Progenitor cell of endocrine pancreas (in vitro differentiated cells): ENCODE measurements around the gene CHRNA4. TPM values are rescaled to one million over a fixed set of nuclear protein-coding genes. Genes with fewer than 3 reads are reported as not detected.

Experiments
- DNase-seq: peaks from one replicate; pipeline ENCODE4 v3.0.0; 2021; ENCODE audit warnings: low spot score; ENCODE audit not compliant: unreplicated experiment
- H3K27ac Mint-ChIP-seq: 2 replicates; pipeline ENCODE4 v1.8.0; 2021; ENCODE audit warnings: mild to moderate bottlenecking, moderate library complexity, mixed read lengths
- H3K27me3 Mint-ChIP-seq: 2 replicates; pipeline ENCODE4 v1.8.0; 2021; ENCODE audit warnings: mixed read lengths
- H3K36me3 Mint-ChIP-seq: 2 replicates; pipeline ENCODE4 v1.8.0; 2022; ENCODE audit warnings: mixed read lengths; ENCODE audit not compliant: insufficient read depth
- H3K4me1 Mint-ChIP-seq: 2 replicates; pipeline ENCODE4 v1.8.0; 2021; ENCODE audit warnings: low read depth, mixed read lengths
- H3K4me3 Mint-ChIP-seq: 2 replicates; pipeline ENCODE4 v1.8.0; 2021; ENCODE audit warnings: low read depth, mild to moderate bottlenecking, moderate library complexity, mixed read lengths
- H3K9me3 Mint-ChIP-seq: 2 replicates; pipeline ENCODE4 v1.8.0; 2021; ENCODE audit warnings: low read depth, mixed read lengths
- total RNA-seq: library from RNA; stranded (reverse); gene quantifications from 2 replicates; pipeline ENCODE4 v1.2.1, GENCODE V29; 2021
- TF ChIP-seq, protein P1 (sequence below): fragments of 200-600 bp; sonication (generic); IDR thresholded peaks from one replicate; pipeline ENCODE4 v1.5.0; 2021; ENCODE audit warnings: antibody characterized with exemption, mild to moderate bottlenecking; ENCODE audit not compliant: unreplicated experiment

The CHRNA4 gene
- total RNA-seq, 1 donor from 2014 or later, result 0.43 TPM

DNA sequence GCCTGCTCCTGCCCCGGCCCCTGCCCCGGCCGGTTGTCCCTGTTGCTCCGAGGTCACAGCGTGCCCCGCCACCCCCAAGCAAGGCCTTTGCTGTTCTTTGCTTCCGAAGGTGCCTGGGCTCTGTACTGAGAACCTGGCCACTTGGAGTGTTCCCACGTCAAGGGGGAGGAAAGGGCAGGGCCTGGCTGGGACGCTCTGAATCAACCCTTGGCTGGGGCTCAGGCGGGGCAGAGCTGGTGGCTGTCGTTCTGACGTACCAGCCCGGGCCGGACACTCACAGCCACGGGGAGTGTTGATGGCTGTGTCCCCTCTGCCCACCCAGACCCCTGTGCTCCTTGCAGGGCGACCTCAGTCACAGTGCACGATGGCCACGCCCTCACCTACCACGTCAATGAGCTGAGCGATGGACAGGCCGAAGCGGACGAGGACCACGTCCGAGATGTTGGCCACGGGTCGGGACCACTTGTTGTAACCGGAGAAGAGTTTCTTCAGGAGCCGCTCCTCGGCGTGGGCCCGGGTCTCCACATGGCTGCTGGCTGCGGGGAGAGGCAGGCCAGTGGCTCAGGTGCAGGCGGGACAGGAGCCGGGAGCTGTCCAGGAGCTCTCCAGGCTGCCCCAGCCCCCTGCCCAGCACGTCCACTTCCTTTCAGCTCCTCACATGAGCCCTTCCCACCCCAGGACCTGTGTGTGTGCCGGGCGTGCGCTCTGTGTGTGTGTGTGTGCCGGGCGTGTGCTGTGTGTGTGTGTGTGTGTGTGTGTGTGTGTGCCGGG, 1.8 kb downstream of the CHRNA4 start:
- H3K9me3 Mint-ChIP-seq, result no peaks in the 10 kb centered on the region
- DNase-seq, result no peak
- no peak overlapping the region for H3K27ac Mint-ChIP-seq
- H3K36me3 Mint-ChIP-seq, result no peaks in the 10 kb centered on the region
- peaks cover 20% of the 10 kb centered on the region for H3K27me3 Mint-ChIP-seq
- H3K4me3 Mint-ChIP-seq, result no peak overlapping the region
- H3K4me1 Mint-ChIP-seq, result peaks cover 8% of the 10 kb centered on the region
- TF ChIP-seq, protein P1, sequence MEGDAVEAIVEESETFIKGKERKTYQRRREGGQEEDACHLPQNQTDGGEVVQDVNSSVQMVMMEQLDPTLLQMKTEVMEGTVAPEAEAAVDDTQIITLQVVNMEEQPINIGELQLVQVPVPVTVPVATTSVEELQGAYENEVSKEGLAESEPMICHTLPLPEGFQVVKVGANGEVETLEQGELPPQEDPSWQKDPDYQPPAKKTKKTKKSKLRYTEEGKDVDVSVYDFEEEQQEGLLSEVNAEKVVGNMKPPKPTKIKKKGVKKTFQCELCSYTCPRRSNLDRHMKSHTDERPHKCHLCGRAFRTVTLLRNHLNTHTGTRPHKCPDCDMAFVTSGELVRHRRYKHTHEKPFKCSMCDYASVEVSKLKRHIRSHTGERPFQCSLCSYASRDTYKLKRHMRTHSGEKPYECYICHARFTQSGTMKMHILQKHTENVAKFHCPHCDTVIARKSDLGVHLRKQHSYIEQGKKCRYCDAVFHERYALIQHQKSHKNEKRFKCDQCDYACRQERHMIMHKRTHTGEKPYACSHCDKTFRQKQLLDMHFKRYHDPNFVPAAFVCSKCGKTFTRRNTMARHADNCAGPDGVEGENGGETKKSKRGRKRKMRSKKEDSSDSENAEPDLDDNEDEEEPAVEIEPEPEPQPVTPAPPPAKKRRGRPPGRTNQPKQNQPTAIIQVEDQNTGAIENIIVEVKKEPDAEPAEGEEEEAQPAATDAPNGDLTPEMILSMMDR, result no peak

DNA sequence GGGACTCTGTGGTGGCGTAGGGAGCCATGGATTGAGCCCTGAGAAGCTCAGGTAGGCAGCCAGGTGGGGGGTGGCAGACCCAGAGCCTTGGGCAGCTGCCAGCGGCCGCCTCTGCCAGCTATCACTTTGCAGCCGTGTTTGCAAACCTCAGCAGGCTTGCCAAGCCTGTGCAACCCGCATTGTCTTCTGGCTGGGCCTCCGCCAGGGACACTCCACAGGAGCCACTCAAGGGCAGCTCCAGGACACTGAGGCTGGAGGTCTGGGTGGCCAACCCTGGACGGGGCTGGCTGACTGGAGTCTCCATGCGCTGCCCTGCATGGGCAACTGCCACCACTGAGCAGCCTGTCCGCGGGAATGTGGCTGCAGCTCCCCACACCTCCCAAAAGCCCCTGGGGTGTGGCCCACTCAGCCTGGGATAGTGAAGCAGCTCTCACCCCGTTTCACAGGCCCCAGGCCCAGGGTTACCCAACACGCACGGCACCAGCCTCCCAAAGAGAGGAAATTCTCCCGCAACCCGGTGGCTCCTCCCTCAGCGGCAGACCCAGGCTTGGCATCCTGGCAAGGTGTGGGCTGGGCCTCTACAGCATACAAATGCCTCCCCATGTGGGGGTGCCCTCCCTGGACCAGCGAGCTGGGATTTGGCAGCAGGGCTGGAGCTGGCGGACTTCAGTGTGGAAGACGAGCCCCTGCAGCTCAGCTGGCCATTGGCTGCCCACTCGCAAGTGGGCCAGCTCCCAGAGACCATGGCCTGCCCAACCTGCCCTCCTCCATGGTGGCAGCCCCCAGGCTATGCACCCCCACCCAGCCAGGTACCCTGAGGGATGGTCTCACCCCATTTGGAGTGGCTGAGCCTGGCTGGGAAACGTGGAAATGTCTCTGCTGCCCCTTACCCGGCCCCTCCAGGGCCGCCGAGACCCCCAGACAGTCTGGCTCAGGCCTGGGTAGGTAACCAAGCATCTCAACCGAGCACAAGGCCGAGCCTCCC, 2.9 kb downstream of the CHRNA4 start:
- H3K9me3 Mint-ChIP-seq, result no peaks in the 10 kb centered on the region
- TF ChIP-seq, protein P1, result no peak
- no peaks in the 10 kb centered on the region for H3K36me3 Mint-ChIP-seq
- DNase-seq, result no peak
- no peak overlapping the region for H3K4me3 Mint-ChIP-seq
- no peak overlapping the region for H3K27ac Mint-ChIP-seq
- peaks cover 8% of the 10 kb centered on the region for H3K4me1 Mint-ChIP-seq
- H3K27me3 Mint-ChIP-seq, result peaks cover 20% of the 10 kb centered on the region

DNA sequence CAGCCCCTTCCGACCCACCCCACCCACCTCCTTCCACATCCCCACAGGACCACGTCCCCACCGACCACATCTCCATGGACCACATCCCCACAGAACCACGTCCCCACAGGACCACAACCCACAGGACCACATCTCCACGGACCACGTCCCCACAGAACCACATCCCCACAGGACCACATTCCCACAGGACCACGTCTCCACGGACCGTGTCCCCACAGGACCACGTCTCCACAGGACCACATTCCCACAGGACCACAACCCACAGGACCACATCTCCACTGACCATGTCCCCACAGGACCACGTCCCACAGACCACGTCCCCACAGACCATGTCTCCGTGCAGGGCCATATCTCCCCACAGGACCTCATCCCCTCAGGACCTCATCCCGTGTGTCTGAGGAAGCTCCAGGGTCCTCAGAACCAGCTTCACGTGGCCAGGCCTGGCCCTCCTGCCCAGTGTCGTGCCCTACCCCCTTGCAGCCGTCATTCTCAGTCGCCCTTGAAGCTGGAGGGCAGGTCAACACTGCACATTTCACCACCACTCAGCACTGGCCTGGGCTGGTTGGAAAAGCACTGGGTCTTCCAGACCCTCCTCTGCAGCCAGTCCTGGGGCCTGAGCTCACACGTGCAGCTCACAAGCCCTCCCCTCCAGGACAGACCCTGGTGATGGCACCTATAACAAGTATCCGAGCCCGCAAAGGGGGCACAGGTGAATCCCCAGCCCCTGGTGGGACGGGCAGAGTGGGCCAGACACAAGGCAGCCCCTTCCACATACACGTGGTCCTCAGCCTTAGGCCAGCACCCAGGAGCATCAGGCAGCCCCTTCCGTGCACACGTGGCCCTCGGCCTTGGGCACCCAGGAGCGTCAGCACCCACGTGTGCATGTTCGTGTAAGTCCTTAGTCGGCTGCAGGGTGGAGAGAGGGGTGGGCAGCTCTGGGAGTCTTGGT, 3.9 kb downstream of the CHRNA4 start:
- Mint-ChIP-seq H3K36me3 (no peaks in the 10 kb centered on the region), H3K4me1 (no peaks in the 10 kb centered on the region), H3K4me3 (no peak overlapping the region), H3K27ac (no peak overlapping the region), H3K27me3 (peaks cover 14% of the 10 kb centered on the region), H3K9me3 (no peaks in the 10 kb centered on the region)
- TF ChIP-seq, protein P1, result no peak
- DNase-seq, result no peak

DNA sequence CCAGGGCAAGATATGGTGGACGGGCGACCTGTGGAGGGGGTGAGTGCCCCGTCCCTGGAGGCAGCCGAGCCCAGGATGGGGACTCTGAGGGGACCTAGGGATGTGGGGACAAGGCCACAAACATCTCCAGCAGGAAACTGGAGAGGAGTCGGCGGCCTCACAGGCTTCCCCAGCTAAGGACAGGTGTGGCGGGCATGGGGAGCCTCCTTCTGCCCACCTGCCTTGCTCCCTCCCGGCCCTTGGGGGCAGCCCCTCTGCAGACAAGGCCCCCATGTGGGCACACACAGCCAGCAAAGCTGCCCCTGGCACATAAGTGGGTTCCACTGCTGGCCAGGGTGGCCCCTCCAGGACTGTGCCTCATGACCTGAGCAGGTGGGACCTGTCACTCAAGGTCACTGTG, 4.6 kb downstream of the CHRNA4 start:
- Mint-ChIP-seq H3K4me3 (no peak overlapping the region), H3K4me1 (no peaks in the 10 kb centered on the region), H3K27ac (no peak overlapping the region), H3K27me3 (peaks cover 13% of the 10 kb centered on the region), H3K9me3 (no peaks in the 10 kb centered on the region), H3K36me3 (no peaks in the 10 kb centered on the region)
- no peak for DNase-seq
- TF ChIP-seq, protein P1, result no peak
